ENCODE results near the gene SEPHS2. TPM values are rescaled to one million over a fixed set of nuclear protein-coding genes. Genes with fewer than 3 reads are reported as not detected.
"Not testable (repeated sequence)": the region's sequence is repeated elsewhere in the genome, so short reads cannot be mapped to it uniquely, and the experiment has no call there.

The SEPHS2 gene
- total and polyA plus RNA-seq, 4 donors, result 17.1 to 68.6 (median 46.0) TPM

- Histone ChIP-seq H3K27ac (ENCODE audit: low read depth in 1 of 2, low read length in 1 of 2) (no peak overlapping the region), H3K4me1 (ENCODE audit: control insufficient read depth in 5 of 5, insufficient read depth in 5 of 5, low read length in 5 of 5) (no peaks in the 10 kb centered on the region), H3K4me3 (no peak overlapping the region), H3K9ac (ENCODE audit: insufficient read depth in 1 of 2, low read length in 2 of 2) (no peak overlapping the region), H3K27me3 (ENCODE audit: control insufficient read depth in 3 of 3, insufficient read depth in 3 of 3, low read length in 2 of 3) (no peaks in the 10 kb centered on the region), H3K36me3 (ENCODE audit: control insufficient read depth in 4 of 4, insufficient read depth in 4 of 4, low read length in 4 of 4) (no peaks in the 10 kb centered on the region), H3K9me3 (ENCODE audit: control insufficient read depth in 4 of 4, insufficient read depth in 3 of 4, low read length in 3 of 4) (no peaks in the 10 kb centered on the region)
- DNase-seq, result no peak
- ATAC-seq (ENCODE audit: insufficient read depth, low FRiP score), result no peak
- WGBS, 2 donors, result 94 to 97% methylated on average over 1 of the region's 1 CpG
- TF ChIP-seq, protein P1, sequence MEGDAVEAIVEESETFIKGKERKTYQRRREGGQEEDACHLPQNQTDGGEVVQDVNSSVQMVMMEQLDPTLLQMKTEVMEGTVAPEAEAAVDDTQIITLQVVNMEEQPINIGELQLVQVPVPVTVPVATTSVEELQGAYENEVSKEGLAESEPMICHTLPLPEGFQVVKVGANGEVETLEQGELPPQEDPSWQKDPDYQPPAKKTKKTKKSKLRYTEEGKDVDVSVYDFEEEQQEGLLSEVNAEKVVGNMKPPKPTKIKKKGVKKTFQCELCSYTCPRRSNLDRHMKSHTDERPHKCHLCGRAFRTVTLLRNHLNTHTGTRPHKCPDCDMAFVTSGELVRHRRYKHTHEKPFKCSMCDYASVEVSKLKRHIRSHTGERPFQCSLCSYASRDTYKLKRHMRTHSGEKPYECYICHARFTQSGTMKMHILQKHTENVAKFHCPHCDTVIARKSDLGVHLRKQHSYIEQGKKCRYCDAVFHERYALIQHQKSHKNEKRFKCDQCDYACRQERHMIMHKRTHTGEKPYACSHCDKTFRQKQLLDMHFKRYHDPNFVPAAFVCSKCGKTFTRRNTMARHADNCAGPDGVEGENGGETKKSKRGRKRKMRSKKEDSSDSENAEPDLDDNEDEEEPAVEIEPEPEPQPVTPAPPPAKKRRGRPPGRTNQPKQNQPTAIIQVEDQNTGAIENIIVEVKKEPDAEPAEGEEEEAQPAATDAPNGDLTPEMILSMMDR (IDR thresholded peaks at IDR 0.05; ENCODE audit: control extremely low read depth, extremely low read depth), result no peak
Observed at GRCh38 chr16:30456302-30456701, 10.6 kb upstream of the SEPHS2 start.

DNA sequence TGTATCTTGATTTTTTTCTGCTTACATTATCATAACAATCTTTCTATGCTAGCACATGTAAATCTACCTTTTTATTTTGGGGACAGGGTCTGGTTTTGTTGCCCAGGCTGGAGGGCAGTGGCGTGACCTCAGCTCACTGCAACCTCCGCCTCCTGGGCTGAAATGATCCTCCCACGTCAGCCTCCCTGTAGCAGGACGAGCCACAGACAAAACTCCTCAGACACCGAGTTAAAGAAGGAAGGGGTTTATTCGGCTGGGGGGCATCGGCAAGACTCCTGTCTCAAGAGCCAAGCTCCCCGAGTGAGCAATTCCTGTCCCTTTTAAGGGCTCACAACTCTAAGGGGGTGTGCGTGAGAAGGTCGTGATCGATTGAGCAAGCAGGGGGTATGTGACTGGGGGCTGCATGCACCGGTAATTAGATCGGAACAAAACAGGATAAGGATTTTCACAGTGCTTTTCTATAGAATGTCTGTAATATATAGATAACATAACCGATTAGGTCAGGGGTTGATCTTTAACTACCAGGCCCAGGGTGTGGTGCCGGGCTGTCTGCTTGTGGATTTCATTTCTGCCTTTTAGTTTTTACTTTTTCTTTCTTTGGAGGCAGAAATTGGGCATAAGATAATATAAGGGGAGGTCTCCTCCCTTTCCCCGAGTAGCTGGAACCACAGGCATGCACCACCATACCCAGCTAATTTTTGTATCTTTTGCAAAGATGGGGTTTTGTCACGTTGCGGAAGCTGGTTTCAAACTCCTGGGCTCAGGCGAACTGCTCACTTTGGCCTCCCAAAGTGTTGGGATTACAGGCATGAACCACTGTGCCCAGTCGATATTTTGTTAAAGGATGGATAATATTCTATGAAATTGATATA lies 7.3 kb upstream of the SEPHS2 start:
- 68 to 74% methylated on average over 20 of the region's 20 CpGs for WGBS, 2 donors

GRCh38 chr16:30449116-30449435 lies 3.4 kb upstream of the SEPHS2 start:
- TF ChIP-seq, protein P1 (IDR thresholded peaks at IDR 0.05; ENCODE audit: control extremely low read depth, extremely low read depth), result no peak
- ATAC-seq (ENCODE audit: insufficient read depth, low FRiP score) (no peak), DNase-seq (no peak)
- Histone ChIP-seq H3K9ac (ENCODE audit: insufficient read depth in 1 of 2, low read length in 2 of 2) (no peak overlapping the region), H3K36me3 (ENCODE audit: control insufficient read depth in 4 of 4, insufficient read depth in 4 of 4, low read length in 4 of 4) (peaks cover 0 to 6% (median 2%) of the 10 kb centered on the region in 4 donors), H3K27ac (ENCODE audit: low read depth in 1 of 2, low read length in 1 of 2) (no peak overlapping the region), H3K27me3 (ENCODE audit: control insufficient read depth in 3 of 3, insufficient read depth in 3 of 3, low read length in 2 of 3) (no peaks in the 10 kb centered on the region), H3K4me1 (ENCODE audit: control insufficient read depth in 5 of 5, insufficient read depth in 5 of 5, low read length in 5 of 5) (peaks cover 0 to 9% (median 6%) of the 10 kb centered on the region in 5 donors), H3K4me3 (no peak overlapping the region), H3K9me3 (ENCODE audit: control insufficient read depth in 4 of 4, insufficient read depth in 3 of 4, low read length in 3 of 4) (peaks cover 0 to 5% (median 0%) of the 10 kb centered on the region in 4 donors)
- 82 to 87% methylated on average over 3 of the region's 3 CpGs for WGBS, 2 donors

More for the DNA sequence above, 7.3 kb upstream of the SEPHS2 start:
- not testable (repeated sequence) for H3K27ac ChIP-seq (ENCODE audit: low read depth in 1 of 2, low read length in 1 of 2); DNase-seq; H3K4me3 ChIP-seq; H3K9me3 ChIP-seq (ENCODE audit: control insufficient read depth in 4 of 4, insufficient read depth in 3 of 4, low read length in 3 of 4); H3K9ac ChIP-seq (ENCODE audit: insufficient read depth in 1 of 2, low read length in 2 of 2); ATAC-seq (ENCODE audit: insufficient read depth, low FRiP score); H3K36me3 ChIP-seq (ENCODE audit: control insufficient read depth in 4 of 4, insufficient read depth in 4 of 4, low read length in 4 of 4); H3K4me1 ChIP-seq (ENCODE audit: control insufficient read depth in 5 of 5, insufficient read depth in 5 of 5, low read length in 5 of 5); H3K27me3 ChIP-seq (ENCODE audit: control insufficient read depth in 3 of 3, insufficient read depth in 3 of 3, low read length in 2 of 3)

GRCh38 chr16:30447512-30448226 lies 2.0 kb upstream of the SEPHS2 start:
- ATAC-seq (ENCODE audit: insufficient read depth, low FRiP score), result no peak
- 83 to 86% methylated on average over 12 of the region's 12 CpGs for WGBS, 2 donors
- DNase-seq, result no peak
- H3K27ac ChIP-seq (ENCODE audit: low read depth in 1 of 2, low read length in 1 of 2), result no peak overlapping the region
- H3K27me3 ChIP-seq (ENCODE audit: control insufficient read depth in 3 of 3, insufficient read depth in 3 of 3, low read length in 2 of 3), result no peaks in the 10 kb centered on the region
- H3K4me1 ChIP-seq (ENCODE audit: control insufficient read depth in 5 of 5, insufficient read depth in 5 of 5, low read length in 5 of 5), result peaks cover 0 to 12% (median 6%) of the 10 kb centered on the region in 5 donors
- H3K9me3 ChIP-seq (ENCODE audit: control insufficient read depth in 4 of 4, insufficient read depth in 3 of 4, low read length in 3 of 4), result peaks cover 0 to 5% (median 0%) of the 10 kb centered on the region in 4 donors
- H3K9ac ChIP-seq (ENCODE audit: insufficient read depth in 1 of 2, low read length in 2 of 2), result no peak overlapping the region
- TF ChIP-seq, protein P1 (IDR thresholded peaks at IDR 0.05; ENCODE audit: control extremely low read depth, extremely low read depth), result no peak
- no peak overlapping the region for H3K4me3 ChIP-seq
- H3K36me3 ChIP-seq (ENCODE audit: control insufficient read depth in 4 of 4, insufficient read depth in 4 of 4, low read length in 4 of 4), result peaks cover 0 to 14% (median 5%) of the 10 kb centered on the region in 4 donors
